Measurements from ENCODE around the gene HRK.

The HRK gene

GRCh38 chr12:116876151-116876869, 4.9 kb downstream of the HRK start:
- no peak overlapping the region for H3K9ac ChIP-seq (ENCODE audit: low read depth, low read length)
- H3K9me3 ChIP-seq (ENCODE audit: insufficient read depth, low read length, severe bottlenecking) = no peaks in the 10 kb centered on the region
- H3K27ac ChIP-seq (ENCODE audit: low read length) = no peak overlapping the region
- ATAC-seq (ENCODE audit: insufficient read depth, low read depth) (no peak), DNase-seq (no peak)
- peaks cover 14% of the 10 kb centered on the region for H3K4me1 ChIP-seq (ENCODE audit: insufficient read depth, low read length)
- H3K4me3 ChIP-seq (ENCODE audit: low read depth in 1 of 2, low read length in 2 of 2) = no peak overlapping the region
- no peaks in the 10 kb centered on the region for H3K36me3 ChIP-seq (ENCODE audit: insufficient read depth, low read length)
- no peak overlapping the region for H3K4me2 ChIP-seq (ENCODE audit: insufficient read depth, low read length)
- TF ChIP-seq, protein P1, sequence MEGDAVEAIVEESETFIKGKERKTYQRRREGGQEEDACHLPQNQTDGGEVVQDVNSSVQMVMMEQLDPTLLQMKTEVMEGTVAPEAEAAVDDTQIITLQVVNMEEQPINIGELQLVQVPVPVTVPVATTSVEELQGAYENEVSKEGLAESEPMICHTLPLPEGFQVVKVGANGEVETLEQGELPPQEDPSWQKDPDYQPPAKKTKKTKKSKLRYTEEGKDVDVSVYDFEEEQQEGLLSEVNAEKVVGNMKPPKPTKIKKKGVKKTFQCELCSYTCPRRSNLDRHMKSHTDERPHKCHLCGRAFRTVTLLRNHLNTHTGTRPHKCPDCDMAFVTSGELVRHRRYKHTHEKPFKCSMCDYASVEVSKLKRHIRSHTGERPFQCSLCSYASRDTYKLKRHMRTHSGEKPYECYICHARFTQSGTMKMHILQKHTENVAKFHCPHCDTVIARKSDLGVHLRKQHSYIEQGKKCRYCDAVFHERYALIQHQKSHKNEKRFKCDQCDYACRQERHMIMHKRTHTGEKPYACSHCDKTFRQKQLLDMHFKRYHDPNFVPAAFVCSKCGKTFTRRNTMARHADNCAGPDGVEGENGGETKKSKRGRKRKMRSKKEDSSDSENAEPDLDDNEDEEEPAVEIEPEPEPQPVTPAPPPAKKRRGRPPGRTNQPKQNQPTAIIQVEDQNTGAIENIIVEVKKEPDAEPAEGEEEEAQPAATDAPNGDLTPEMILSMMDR (IDR thresholded peaks at IDR 0.05; ENCODE audit: borderline replicate concordance, extremely low read depth, low read length, poor library complexity, severe bottlenecking) = no peak
- TF ChIP-seq EZH2 (IDR thresholded peaks at IDR 0.05; ENCODE audit: borderline replicate concordance, low read depth, low read length, severe bottlenecking) = no peak
- H3K79me2 ChIP-seq (ENCODE audit: insufficient read depth, low read length) = no peaks in the 10 kb centered on the region
- H4K20me1 ChIP-seq (ENCODE audit: insufficient read depth, low read length) = peaks cover 6% of the 10 kb centered on the region; the same call in 1 of the 2 replicates
- H2AFZ ChIP-seq (ENCODE audit: low read depth, low read length) = no peak overlapping the region
- H3K27me3 ChIP-seq (ENCODE audit: insufficient read depth, low read length, poor library complexity) = peaks cover 38% of the 10 kb centered on the region

DNA sequence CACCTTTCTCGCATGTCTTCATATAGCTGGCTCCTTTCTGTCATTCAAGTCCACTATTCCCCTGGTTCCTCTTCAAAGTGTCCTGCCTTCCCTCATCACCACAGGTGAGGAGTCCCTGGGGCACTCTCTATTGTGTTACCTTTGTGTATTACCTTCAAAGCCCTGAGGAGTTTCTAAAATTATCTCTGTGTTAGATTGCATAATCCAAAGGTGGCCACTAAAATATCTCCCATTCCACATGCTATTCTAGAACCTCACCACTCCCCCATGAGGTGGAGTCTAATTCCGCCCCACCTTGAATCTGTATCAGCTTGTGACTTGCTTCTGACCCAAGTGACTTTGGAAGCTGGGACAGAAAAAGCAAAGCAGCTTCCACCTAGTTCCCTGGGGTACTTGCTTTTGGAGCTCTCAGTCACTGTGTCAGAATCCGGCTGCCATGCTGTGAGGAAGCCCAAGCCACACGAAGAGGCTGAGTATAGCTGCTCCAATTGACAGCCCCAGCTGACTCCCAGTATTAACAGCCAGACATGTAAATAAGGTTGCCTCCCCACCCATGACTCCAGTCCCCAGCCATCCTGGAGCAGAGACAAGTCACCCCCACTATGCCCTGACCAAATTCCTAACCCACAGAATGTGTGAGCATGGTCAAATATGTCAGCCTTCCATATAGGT, 6.8 kb downstream of the HRK start:
- no peaks in the 10 kb centered on the region for H3K9me3 ChIP-seq (ENCODE audit: insufficient read depth, low read length, severe bottlenecking)
- peaks cover 3% of the 10 kb centered on the region; the same call in 1 of the 2 replicates for H4K20me1 ChIP-seq (ENCODE audit: insufficient read depth, low read length)
- no peak overlapping the region for H3K4me2 ChIP-seq (ENCODE audit: insufficient read depth, low read length)
- H3K27me3 ChIP-seq (ENCODE audit: insufficient read depth, low read length, poor library complexity) = peaks cover 21% of the 10 kb centered on the region
- H2AFZ ChIP-seq (ENCODE audit: low read depth, low read length) = no peak overlapping the region
- ATAC-seq (ENCODE audit: insufficient read depth, low read depth) (no peak), DNase-seq (no peak)
- no peaks in the 10 kb centered on the region for H3K36me3 ChIP-seq (ENCODE audit: insufficient read depth, low read length)
- H3K4me1 ChIP-seq (ENCODE audit: insufficient read depth, low read length) = peaks cover 7% of the 10 kb centered on the region; the same call in 1 of the 2 replicates
- TF ChIP-seq EZH2 (IDR thresholded peaks at IDR 0.05; ENCODE audit: borderline replicate concordance, low read depth, low read length, severe bottlenecking) = no peak
- TF ChIP-seq, protein P1 (IDR thresholded peaks at IDR 0.05; ENCODE audit: borderline replicate concordance, extremely low read depth, low read length, poor library complexity, severe bottlenecking) = no peak
- H3K79me2 ChIP-seq (ENCODE audit: insufficient read depth, low read length) = no peaks in the 10 kb centered on the region
- no peak overlapping the region for H3K4me3 ChIP-seq (ENCODE audit: low read depth in 1 of 2, low read length in 2 of 2)
- H3K9ac ChIP-seq (ENCODE audit: low read depth, low read length) = no peak overlapping the region
- H3K27ac ChIP-seq (ENCODE audit: low read length) = no peak overlapping the region

DNA sequence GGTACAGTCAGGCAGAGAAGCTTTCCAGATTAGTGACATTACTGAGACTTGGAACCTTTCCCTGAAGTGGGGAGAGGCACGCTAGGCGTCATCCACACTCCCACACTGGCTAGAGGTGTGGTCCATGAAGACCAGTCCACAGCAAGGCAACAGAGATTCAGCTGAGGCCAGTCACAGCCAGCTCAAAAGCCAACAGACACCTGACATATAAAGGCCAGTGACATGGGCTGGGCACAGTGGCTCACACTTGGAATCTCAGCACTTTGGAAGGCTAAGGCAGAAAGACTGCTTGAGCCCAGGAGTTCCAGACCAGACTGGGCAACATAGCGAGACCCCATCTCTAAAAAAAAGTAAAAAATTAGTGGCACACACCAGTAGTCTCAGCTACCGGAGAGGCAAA, 10.9 kb downstream of the HRK start:
- Histone ChIP-seq H4K20me1 (ENCODE audit: insufficient read depth, low read length) (no peaks in the 10 kb centered on the region), H3K4me1 (ENCODE audit: insufficient read depth, low read length) (peaks cover 7% of the 10 kb centered on the region; the same call in 1 of the 2 replicates), H2AFZ (ENCODE audit: low read depth, low read length) (no peak overlapping the region), H3K79me2 (ENCODE audit: insufficient read depth, low read length) (no peaks in the 10 kb centered on the region), H3K36me3 (ENCODE audit: insufficient read depth, low read length) (no peaks in the 10 kb centered on the region), H3K27me3 (ENCODE audit: insufficient read depth, low read length, poor library complexity) (peaks cover 5% of the 10 kb centered on the region), H3K9ac (ENCODE audit: low read depth, low read length) (no peak overlapping the region), H3K27ac (ENCODE audit: low read length) (no peak overlapping the region), H3K4me3 (ENCODE audit: low read depth in 1 of 2, low read length in 2 of 2) (no peak overlapping the region), H3K4me2 (ENCODE audit: insufficient read depth, low read length) (no peak overlapping the region), H3K9me3 (ENCODE audit: insufficient read depth, low read length, severe bottlenecking) (no peaks in the 10 kb centered on the region)
- DNase-seq (no peak), ATAC-seq (ENCODE audit: insufficient read depth, low read depth) (no peak)
- no peak for TF ChIP-seq EZH2 (IDR thresholded peaks at IDR 0.05; ENCODE audit: borderline replicate concordance, low read depth, low read length, severe bottlenecking)
- TF ChIP-seq, protein P1 (IDR thresholded peaks at IDR 0.05; ENCODE audit: borderline replicate concordance, extremely low read depth, low read length, poor library complexity, severe bottlenecking) = no peak
